HepG2 (cell line): ENCODE measurements around the gene NCOA3. TPM values are rescaled to one million over a fixed set of nuclear protein-coding genes. Genes with fewer than 3 reads are reported as not detected.

Experiments used
- CHD4 ChIP-seq: fragments of 200-600 bp; sonication (generic); IDR thresholded peaks from 2 replicates; pipeline ENCODE4 v1.7.0; 2017; ENCODE audit warnings: mild to moderate bottlenecking, low read length, borderline replicate concordance
- CREB3 ChIP-seq: sonication (generic); formaldehyde crosslinking; IDR thresholded peaks from 2 replicates; pipeline ENCODE4 v1.5.0; 2020; ENCODE audit warnings: missing genetic modification reagents
- GFI1 ChIP-seq: sonication (generic); formaldehyde crosslinking; IDR thresholded peaks from 2 replicates; pipeline ENCODE4 v1.5.0; 2020; ENCODE audit warnings: missing genetic modification reagents, mild to moderate bottlenecking, borderline replicate concordance
- HOXD1 ChIP-seq: sonication (generic); formaldehyde crosslinking; IDR thresholded peaks from 2 replicates; pipeline ENCODE4 v1.5.0; 2020; ENCODE audit warnings: missing genetic modification reagents
- REPIN1 ChIP-seq: sonication (generic); formaldehyde crosslinking; IDR thresholded peaks from 2 replicates; pipeline ENCODE4 v1.8.0; 2022; ENCODE audit warnings: missing genetic modification reagents, low read depth, mild to moderate bottlenecking, borderline replicate concordance
- RFXANK ChIP-seq: IDR thresholded peaks from 2 replicates; pipeline ENCODE4 v1.6.1; 2016
- TAF1 ChIP-seq: sonication (generic); formaldehyde crosslinking; IDR thresholded peaks from 2 replicates; pipeline ENCODE4 v1.4.0; 2020; ENCODE audit warnings: missing genetic modification reagents
- TBL1XR1 ChIP-seq: fragments of 150-350 bp; IDR thresholded peaks from 2 replicates; pipeline ENCODE4 v1.6.1; 2014; ENCODE audit warnings: borderline replicate concordance, low read length; ENCODE audit not compliant: partially characterized antibody
- ZNF142 ChIP-seq: sonication (generic); formaldehyde crosslinking; IDR thresholded peaks from 2 replicates; pipeline ENCODE4 v1.4.0; 2020; ENCODE audit warnings: missing genetic modification reagents
- ZNF30 ChIP-seq: sonication (generic); formaldehyde crosslinking; IDR thresholded peaks from 2 replicates; pipeline ENCODE4 v1.5.0; 2020; ENCODE audit warnings: mild to moderate bottlenecking, missing genetic modification reagents
- ZNF468 ChIP-seq: sonication (generic); formaldehyde crosslinking; IDR thresholded peaks from 2 replicates; pipeline ENCODE4 v1.8.0; 2022; ENCODE audit warnings: mild to moderate bottlenecking, moderate library complexity, missing genetic modification reagents
- polyA plus RNA-seq, 8 experiments: library from polyadenylated mRNA; depleted of rRNA in 3 of 8; stranded (reverse) in 7 of 8; unstranded in 1 of 8; fragments of >200 nt; fragmentation: Illumina TruSeq in 4 of 8; extraction: Trizol in 4 of 8; gene quantifications; 2 replicates each; pipeline versions ENCODE4 v1.2.1 to v1.2.3, GENCODE V29; 2011 to 2016; ENCODE audit warnings: low read depth in 4 of 8, missing spikeins in 1 of 8, mixed read lengths in 1 of 8; ENCODE audit not compliant: insufficient read depth in 1 of 8
- total RNA-seq, 5 experiments: library from RNA; depleted of rRNA; stranded (reverse); fragments of >200 nt; fragmentation: Illumina TruSeq; extraction: Trizol; gene quantifications; 2 replicates each; pipeline ENCODE4 v1.2.3, GENCODE V29; 2016; ENCODE audit warnings: low read depth in 1 of 5
- TF ChIP-seq, protein P1 (sequence below): sonication (generic); formaldehyde crosslinking; IDR thresholded peaks from 2 replicates; pipeline ENCODE4 v1.4.0; 2020; ENCODE audit warnings: mild to moderate bottlenecking, missing genetic modification reagents
- TF ChIP-seq, protein P2 (sequence below), 2 experiments: sonication (generic) in 1 of 2; formaldehyde crosslinking in 1 of 2; IDR thresholded peaks; 2 replicates each; pipeline versions ENCODE4 v1.4.0 to v1.6.1; 2016 to 2020; ENCODE audit warnings: borderline replicate concordance in 1 of 2, low read depth in 1 of 2, mild to moderate bottlenecking in 1 of 2, missing genetic modification reagents in 1 of 2
- TF ChIP-seq, protein P3 (sequence below): sonication (generic); formaldehyde crosslinking; IDR thresholded peaks from 2 replicates; pipeline ENCODE4 v1.8.0; 2022; ENCODE audit warnings: mild to moderate bottlenecking, missing genetic modification reagents, moderate library complexity

NCOA3 gene
- total and polyA plus RNA-seq, 2 of the 13 experiments (the other 11 are each of a cell fraction or from before 2014, with no cell fraction given), result 35.0 to 56.8 TPM

- TF ChIP-seq, protein P1, sequence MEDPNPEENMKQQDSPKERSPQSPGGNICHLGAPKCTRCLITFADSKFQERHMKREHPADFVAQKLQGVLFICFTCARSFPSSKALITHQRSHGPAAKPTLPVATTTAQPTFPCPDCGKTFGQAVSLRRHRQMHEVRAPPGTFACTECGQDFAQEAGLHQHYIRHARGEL (CRISPR knock-in tag), result no peak
- peak; percentile 98; the same call in 1 of the 2 replicates for TF ChIP-seq HOXD1 (CRISPR knock-in tag)
- peak; percentile 54 for TF ChIP-seq TBL1XR1
- TF ChIP-seq, protein P2, sequence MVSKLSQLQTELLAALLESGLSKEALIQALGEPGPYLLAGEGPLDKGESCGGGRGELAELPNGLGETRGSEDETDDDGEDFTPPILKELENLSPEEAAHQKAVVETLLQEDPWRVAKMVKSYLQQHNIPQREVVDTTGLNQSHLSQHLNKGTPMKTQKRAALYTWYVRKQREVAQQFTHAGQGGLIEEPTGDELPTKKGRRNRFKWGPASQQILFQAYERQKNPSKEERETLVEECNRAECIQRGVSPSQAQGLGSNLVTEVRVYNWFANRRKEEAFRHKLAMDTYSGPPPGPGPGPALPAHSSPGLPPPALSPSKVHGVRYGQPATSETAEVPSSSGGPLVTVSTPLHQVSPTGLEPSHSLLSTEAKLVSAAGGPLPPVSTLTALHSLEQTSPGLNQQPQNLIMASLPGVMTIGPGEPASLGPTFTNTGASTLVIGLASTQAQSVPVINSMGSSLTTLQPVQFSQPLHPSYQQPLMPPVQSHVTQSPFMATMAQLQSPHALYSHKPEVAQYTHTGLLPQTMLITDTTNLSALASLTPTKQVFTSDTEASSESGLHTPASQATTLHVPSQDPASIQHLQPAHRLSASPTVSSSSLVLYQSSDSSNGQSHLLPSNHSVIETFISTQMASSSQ (IDR thresholded peaks at IDR 0.05; ENCODE audit: low read depth), result peak; percentile 93
- TF ChIP-seq, protein P2 (CRISPR knock-in tag; IDR thresholded peaks at IDR 0.05; ENCODE audit: borderline replicate concordance), result peak; percentile 98
- peak; percentile 98 for TF ChIP-seq GFI1
- TF ChIP-seq ZNF30 (CRISPR knock-in tag), result peak; percentile 20; the same call in 1 of the 2 replicates
- TF ChIP-seq CHD4, result peak; percentile 85
- TF ChIP-seq, protein P3, sequence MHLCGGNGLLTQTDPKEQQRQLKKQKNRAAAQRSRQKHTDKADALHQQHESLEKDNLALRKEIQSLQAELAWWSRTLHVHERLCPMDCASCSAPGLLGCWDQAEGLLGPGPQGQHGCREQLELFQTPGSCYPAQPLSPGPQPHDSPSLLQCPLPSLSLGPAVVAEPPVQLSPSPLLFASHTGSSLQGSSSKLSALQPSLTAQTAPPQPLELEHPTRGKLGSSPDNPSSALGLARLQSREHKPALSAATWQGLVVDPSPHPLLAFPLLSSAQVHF (CRISPR knock-in tag), result no peak
- peak; percentile 92 for TF ChIP-seq REPIN1 (CRISPR knock-in tag)
- no peak; the same call in 1 of the 2 replicates for TF ChIP-seq CREB3 (CRISPR knock-in tag)
- TF ChIP-seq ZNF142 (CRISPR knock-in tag), result peak; percentile 89
- no peak for TF ChIP-seq ZNF468
- TF ChIP-seq TAF1 (CRISPR knock-in tag), result no peak; the same call in 1 of the 2 replicates
- TF ChIP-seq RFXANK (CRISPR knock-in tag), result no peak
Measured at GRCh38 chr20:47455133-47456040, 46.3 kb upstream of the NCOA3 start (continued).
